ENCODE measurements around the gene CSTPP1. TPM values are rescaled to one million over a fixed set of nuclear protein-coding genes. Genes with fewer than 3 reads are reported as not detected.
A peak's percentile ranks its signal among the peaks of the same experiment; 100 is the strongest.

CSTPP1 gene
- total and polyA plus RNA-seq, 2 of the 4 experiments (the other 2 are of a cell fraction) = 22.0 to 35.7 TPM

GRCh38 chr11:47154616-47155570 is 218.3 kb downstream of the CSTPP1 start:
- 0 out of 4 replicates have a peak overlapping the region, but pooled peaks of 1 of the 2 experiments have one; percentile 13 for H4K8ac ChIP-seq (ENCODE audit: low read depth in 2 of 2, low read length in 2 of 2)
- no peak for DNase-seq
- ChIA-PET POLR2A (ENCODE audit: unreplicated experiment) (no interaction called here), CTCF (no interaction called here)
- intact Hi-C loops (cut with micrococcal nuclease) (loop anchor here (5.0 kb wide), 1 partner anchor 328 kb away; no protein-coding TSS in a partner anchor), in situ Hi-C loops (cut with MboI; ENCODE audit: low sequenced_read_pairs) (loop anchor here (5.0 to 10.0 kb wide), 2 partner anchors 240 to 268 kb away; partner anchors contain the start of gene LRP4), dilution Hi-C loops (cut with HindIII; ENCODE audit: low sequenced_read_pairs, unreplicated experiment) (no loop called here)
- BruUV-seq (replicated peaks) = no TSS peak
- H3K23ac ChIP-seq (ENCODE audit: low read depth, low read length) = 0 out of 2 replicates have a peak overlapping the region, but pooled peaks have one; percentile 23
- no peak overlapping the region for H3K56ac ChIP-seq (ENCODE audit: extremely low read depth, insufficient read depth, low read length)
- no peak overlapping the region for H2BK120ac ChIP-seq (ENCODE audit: low read depth, low read length)
- H3K9me1 ChIP-seq (ENCODE audit: insufficient read depth, low read length) = peaks cover 12% of the 10 kb centered on the region
- H2BK20ac ChIP-seq (ENCODE audit: low read depth, low read length) = no peak overlapping the region; the same call in 1 of the 2 replicates
- no peaks in the 10 kb centered on the region for H3K36me3 ChIP-seq (ENCODE audit: control insufficient read depth, insufficient read depth, low read length)
- H3K79me1 ChIP-seq (ENCODE audit: low read depth in 1 of 2, low read length in 2 of 2) = peaks cover 0 to 5% of the 10 kb centered on the region in 2 experiments; a peak in 1 of 4 replicates
- WGBS, 2 experiments (ENCODE audit: extremely low coverage in 2 of 2, insufficient read length in 1 of 2) = 57 to 81% methylated on average over 1 to 4 of the region's 18 CpGs
- H3K18ac ChIP-seq (ENCODE audit: low read depth, low read length) = no peak overlapping the region
- no peak overlapping the region for H4K5ac ChIP-seq (ENCODE audit: low read depth, low read length)
- no peak overlapping the region for H2AFZ ChIP-seq (replicated peaks; ENCODE audit: low read length, poor library complexity)
- H3K14ac ChIP-seq (replicated peaks; ENCODE audit: low read depth, low read length) = no peak overlapping the region
- H3K4me1 ChIP-seq (ENCODE audit: control insufficient read depth, insufficient read depth, low read length) = peaks cover 10% of the 10 kb centered on the region
- H3K27ac ChIP-seq (ENCODE audit: insufficient read depth, low read length) = no peak overlapping the region
- H2BK15ac ChIP-seq (ENCODE audit: low read depth, low read length) = no peak overlapping the region
- no peaks in the 10 kb centered on the region for H3K27me3 ChIP-seq (ENCODE audit: control insufficient read depth, insufficient read depth, low read length)
- H3K9me3 ChIP-seq (ENCODE audit: control insufficient read depth, insufficient read depth, low read length) = no peaks in the 10 kb centered on the region
- no peak overlapping the region for H3K4me2 ChIP-seq (ENCODE audit: low read depth, low read length)
- H2AK9ac ChIP-seq (replicated peaks; ENCODE audit: low read depth, low read length, poor library complexity) = no peak overlapping the region
- H2BK5ac ChIP-seq (ENCODE audit: low read depth, low read length, poor library complexity, severe bottlenecking) = no peak overlapping the region
- H3K4me3 ChIP-seq (ENCODE audit: insufficient read depth, low read depth, low read length) = no peak overlapping the region
- H4K20me1 ChIP-seq (ENCODE audit: insufficient read depth, low read length) = 0 out of 2 replicates have a peak, but pooled peaks cover 6% of the 10 kb centered on the region
- H3K9ac ChIP-seq (ENCODE audit: low read depth, low read length) = no peak overlapping the region
- ATAC-seq (ENCODE audit: low read depth) = no peak
- no peak overlapping the region for H4K91ac ChIP-seq (ENCODE audit: insufficient read depth, low read depth, low read length)
- no peak overlapping the region for H3K4ac ChIP-seq (ENCODE audit: low read depth, low read length)
- H2AK5ac ChIP-seq (ENCODE audit: low read depth, low read length) = peak overlapping the region; percentile 9; the same call in 1 of the 2 replicates
- no peak for TF ChIP-seq RFX5 (IDR thresholded peaks at IDR 0.05; ENCODE audit: low read depth, low read length)
- no peak for TF ChIP-seq FOS (IDR thresholded peaks at IDR 0.05; ENCODE audit: low read depth, low read length)
- TF ChIP-seq NFE2L2 (IDR thresholded peaks at IDR 0.05; ENCODE audit: low read depth, low read length) = no peak
- no peak for TF ChIP-seq RCOR1 (IDR thresholded peaks at IDR 0.05; ENCODE audit: insufficient replicate concordance, low read length)
- TF ChIP-seq, protein P1, sequence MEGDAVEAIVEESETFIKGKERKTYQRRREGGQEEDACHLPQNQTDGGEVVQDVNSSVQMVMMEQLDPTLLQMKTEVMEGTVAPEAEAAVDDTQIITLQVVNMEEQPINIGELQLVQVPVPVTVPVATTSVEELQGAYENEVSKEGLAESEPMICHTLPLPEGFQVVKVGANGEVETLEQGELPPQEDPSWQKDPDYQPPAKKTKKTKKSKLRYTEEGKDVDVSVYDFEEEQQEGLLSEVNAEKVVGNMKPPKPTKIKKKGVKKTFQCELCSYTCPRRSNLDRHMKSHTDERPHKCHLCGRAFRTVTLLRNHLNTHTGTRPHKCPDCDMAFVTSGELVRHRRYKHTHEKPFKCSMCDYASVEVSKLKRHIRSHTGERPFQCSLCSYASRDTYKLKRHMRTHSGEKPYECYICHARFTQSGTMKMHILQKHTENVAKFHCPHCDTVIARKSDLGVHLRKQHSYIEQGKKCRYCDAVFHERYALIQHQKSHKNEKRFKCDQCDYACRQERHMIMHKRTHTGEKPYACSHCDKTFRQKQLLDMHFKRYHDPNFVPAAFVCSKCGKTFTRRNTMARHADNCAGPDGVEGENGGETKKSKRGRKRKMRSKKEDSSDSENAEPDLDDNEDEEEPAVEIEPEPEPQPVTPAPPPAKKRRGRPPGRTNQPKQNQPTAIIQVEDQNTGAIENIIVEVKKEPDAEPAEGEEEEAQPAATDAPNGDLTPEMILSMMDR (conservative IDR thresholded peaks at IDR 0.05; ENCODE audit: low read depth, low read length) = no peak
- no peak for TF ChIP-seq CHD1 (IDR thresholded peaks at IDR 0.05; ENCODE audit: low read depth, low read length)
- TF ChIP-seq RAD21 (IDR thresholded peaks at IDR 0.05; ENCODE audit: low read length) = no peak
- TF ChIP-seq MAFK (IDR thresholded peaks at IDR 0.05; ENCODE audit: low read depth, low read length) = no peak
- TF ChIP-seq BHLHE40 (IDR thresholded peaks at IDR 0.05; ENCODE audit: low read depth, low read length) = no peak
- TF ChIP-seq, protein P2, sequence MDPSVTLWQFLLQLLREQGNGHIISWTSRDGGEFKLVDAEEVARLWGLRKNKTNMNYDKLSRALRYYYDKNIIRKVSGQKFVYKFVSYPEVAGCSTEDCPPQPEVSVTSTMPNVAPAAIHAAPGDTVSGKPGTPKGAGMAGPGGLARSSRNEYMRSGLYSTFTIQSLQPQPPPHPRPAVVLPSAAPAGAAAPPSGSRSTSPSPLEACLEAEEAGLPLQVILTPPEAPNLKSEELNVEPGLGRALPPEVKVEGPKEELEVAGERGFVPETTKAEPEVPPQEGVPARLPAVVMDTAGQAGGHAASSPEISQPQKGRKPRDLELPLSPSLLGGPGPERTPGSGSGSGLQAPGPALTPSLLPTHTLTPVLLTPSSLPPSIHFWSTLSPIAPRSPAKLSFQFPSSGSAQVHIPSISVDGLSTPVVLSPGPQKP (IDR thresholded peaks at IDR 0.05; ENCODE audit: borderline replicate concordance, low read depth, low read length) = no peak
- no peak for TF ChIP-seq USF2 (IDR thresholded peaks at IDR 0.05; ENCODE audit: low read depth, low read length)
- no peak for TF ChIP-seq MXI1 (IDR thresholded peaks at IDR 0.05; ENCODE audit: borderline replicate concordance, low read depth, low read length)
- no peak for TF ChIP-seq CEBPB (IDR thresholded peaks at IDR 0.05; ENCODE audit: low read depth, low read length)
